Cortex of kidney (tissue), 1 donor: Measurements from ENCODE around the gene SDK1.

ENCODE experiments used
- DNase-seq: peaks from one replicate; lab custom pipeline; 2025; lab: John Stamatoyannopoulos, UW

The SDK1 gene

DNA sequence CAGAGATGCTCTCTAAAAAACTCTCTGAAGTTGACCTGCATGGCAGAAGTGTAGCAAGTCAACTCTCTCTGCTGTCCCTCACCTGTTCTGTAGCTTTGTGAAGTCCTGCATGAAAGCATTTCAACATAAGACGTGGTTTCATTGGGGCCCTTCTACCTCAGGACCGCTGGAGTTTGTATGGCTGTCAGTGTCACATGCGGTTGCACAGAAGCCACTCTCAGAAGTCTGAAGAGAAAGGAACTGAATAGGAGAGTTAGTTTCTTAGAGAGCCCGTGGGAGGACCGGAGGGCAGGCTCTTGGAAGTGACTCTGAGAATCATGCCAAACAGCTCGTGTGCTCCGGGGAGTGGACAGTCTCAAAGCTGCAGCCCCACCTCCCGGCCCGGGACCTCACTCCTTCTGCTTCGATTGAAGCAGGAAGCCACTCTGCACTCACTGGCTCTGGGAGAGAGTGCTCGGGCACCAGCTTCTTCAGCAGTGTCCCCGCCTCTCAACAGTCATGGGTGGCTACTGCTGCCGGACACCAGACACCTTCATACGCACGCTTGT is 486.7 kb downstream of the SDK1 start:
- no peak for DNase-seq

DNA sequence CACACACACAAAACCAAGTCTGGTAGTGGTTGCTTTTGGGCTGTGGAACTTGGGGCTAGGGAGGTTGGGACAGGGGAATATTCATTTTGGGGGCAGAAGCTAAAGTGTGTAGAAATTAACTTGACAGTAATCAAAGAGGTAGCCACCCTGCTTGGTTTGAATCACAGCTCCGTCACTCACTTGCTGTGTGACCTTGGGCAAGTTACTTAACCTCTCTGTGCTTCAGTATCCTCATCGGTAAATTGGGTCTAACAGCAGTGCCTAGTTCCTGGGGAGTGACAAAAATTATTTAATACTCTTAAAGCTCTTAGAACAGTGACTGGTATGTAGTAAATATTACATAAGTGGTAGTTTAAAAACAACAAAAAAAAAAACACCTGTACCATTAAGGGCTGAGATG is 489.8 kb downstream of the SDK1 start:
- no peak for DNase-seq

DNA sequence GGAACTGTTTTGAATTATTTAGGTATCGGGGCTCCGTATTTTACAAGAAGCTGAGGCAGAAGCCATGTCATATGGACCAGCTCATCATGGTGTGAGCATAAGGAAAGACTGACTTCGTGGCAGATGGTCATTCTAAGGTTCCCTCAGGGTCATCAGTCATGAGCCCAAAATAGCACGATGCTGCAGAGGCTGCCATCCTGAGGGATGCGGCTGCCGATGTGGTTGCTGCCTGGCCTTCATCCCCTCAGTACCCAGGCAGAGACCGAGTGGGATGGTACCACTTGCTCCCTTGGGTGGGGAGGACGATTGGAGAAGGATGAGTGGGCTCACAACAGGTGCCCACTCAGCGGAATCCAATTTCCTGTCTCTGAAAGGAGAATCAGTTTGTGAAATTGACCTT is 490.3 kb downstream of the SDK1 start:
- no peak for DNase-seq

- no peak for DNase-seq
Observed at GRCh38 chr7:3795141-3795540, 494.1 kb downstream of the SDK1 start.

DNA sequence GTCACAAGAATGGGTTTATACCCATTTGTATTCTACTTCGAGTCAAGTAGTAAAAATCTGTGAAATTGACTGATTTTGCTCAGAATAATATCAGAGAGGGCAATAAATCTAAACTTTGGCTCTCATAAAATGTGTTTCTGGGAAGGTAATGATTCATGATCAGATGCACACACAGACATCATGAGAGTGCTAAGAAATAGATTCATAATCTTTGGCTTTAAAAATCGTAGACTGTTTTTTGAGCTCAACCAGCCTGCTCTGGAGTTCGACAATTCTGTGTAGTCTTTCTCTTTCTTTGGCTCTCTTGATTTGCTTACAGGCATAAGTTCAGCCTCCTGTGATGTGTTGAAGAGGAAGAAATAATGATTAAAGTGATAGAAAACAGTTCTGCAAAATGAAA is 494.7 kb downstream of the SDK1 start:
- no peak for DNase-seq

GRCh38 chr7:3805151-3805550 is 504.1 kb downstream of the SDK1 start:
- no peak for DNase-seq

GRCh38 chr7:3806516-3806915 is 505.5 kb downstream of the SDK1 start:
- no peak for DNase-seq

GRCh38 chr7:3807824-3808223 is 506.8 kb downstream of the SDK1 start:
- no peak for DNase-seq

DNA sequence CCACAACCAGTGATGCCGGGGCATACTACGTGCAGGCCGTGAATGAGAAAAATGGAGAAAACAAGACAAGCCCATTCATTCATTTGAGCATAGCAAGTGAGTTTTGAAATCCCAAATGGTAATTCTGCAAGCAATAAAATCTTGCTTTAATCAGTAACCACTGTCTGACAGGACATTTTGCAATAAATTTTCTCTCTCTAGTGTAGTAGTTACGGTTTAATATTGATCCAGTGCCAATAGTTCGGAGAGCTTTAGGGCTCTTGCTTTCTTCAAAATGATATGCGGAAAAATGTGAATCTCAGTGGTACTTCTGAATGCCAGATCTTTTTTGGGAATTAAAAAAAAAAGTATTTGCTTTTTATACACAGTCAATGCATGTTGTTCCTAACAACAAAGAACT is 520.4 kb downstream of the SDK1 start:
- DNase-seq: no peak

DNA sequence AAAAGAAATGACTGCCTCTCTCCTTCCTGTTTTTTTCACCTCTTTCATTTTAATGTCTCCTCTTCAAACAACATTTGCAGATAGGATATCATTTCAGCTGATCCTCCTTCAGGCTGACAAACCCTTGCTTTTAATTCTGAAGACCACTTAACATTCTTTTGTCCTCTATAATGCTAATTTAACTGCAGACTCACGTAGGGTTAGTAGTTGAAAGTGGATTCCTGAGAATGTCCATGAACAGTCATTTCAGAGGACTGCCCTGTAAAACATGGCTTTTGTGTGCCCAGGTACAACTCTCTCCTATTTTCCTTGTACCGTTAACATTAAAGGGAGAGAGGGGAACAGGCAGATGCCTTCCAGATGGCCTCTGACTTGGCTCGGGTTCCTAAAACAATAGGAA is 524.4 kb downstream of the SDK1 start:
- DNase-seq: no peak

GRCh38 chr7:3832199-3832598 is 531.1 kb downstream of the SDK1 start:
- DNase-seq: no peak

DNA sequence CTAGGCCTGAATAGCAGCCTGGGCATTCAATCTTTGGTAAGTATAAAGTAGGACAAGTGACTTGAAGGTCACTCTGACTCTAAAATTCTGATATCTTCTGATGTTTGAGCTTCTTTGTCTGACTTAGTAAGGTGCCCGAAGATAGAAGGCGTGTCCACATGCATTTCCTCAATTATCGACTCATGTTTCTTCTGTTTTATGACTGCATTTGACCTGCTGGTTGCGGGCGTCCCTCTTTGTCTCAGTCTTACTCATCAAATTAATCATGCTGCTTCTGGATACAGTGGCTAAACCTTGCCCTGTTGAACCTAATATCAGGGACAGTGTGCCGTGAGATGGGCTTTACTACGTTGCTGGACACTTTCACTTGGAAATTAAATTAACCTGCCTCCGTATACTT is 534.1 kb downstream of the SDK1 start:
- DNase-seq: no peak

- DNase-seq: no peak
Observed at GRCh38 chr7:3836855-3837254, 535.8 kb downstream of the SDK1 start.

DNA sequence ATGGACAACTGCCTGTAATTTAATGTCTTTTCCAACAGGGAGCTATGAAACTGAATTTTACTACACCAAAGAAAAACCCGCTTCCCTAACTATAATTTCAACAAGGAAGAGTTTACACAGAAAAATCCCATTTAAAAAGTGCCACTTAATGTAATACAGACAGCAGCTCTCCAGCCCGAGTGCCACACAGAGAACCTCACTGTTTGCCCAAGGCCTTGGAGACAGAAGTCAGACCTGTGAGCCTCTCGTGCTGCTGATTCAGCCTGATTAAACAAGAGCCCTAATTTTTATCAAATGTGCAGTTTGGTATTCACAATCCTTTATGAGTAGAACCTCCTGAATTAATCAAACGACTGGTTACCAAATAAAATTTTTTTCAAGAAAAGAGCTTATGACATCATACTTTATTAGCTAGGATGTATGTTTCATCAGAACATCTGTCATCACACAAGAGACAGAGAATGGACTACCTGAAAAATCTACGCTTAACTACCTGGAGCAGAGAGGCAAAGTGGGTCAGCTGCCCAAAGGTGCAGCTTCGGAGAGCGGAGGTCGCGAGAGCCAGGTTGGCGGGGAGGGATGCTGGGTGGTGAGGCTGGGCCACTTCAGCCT is 543.6 kb downstream of the SDK1 start:
- DNase-seq: no peak

DNA sequence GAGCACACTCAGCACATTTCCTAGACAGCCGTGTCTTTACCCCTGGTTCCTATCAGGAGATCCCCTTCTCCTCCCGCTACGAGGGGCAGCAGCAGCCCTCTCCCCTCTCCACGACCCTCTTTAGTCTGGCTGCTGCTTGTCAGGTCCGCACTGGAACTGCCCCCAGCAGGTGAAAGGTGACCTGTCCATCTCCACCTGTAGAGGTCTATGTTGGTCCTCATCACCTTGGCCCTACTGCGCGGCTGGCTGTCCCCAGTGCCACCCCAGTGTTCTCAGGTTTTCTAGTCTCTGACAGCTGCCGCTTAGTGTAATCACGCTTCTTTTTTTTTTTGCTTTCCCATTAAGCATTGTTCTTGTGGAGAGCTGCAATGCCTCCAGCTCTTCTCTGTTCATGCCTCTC is 545.7 kb downstream of the SDK1 start:
- DNase-seq: no peak

- DNase-seq: no peak
Observed at GRCh38 chr7:3847336-3847735, 546.3 kb downstream of the SDK1 start.

GRCh38 chr7:3859431-3859830 is 558.4 kb downstream of the SDK1 start:
- no peak for DNase-seq

- no peak for DNase-seq
Observed at GRCh38 chr7:3860932-3861331, 559.9 kb downstream of the SDK1 start.

GRCh38 chr7:3861386-3861785 is 560.3 kb downstream of the SDK1 start:
- no peak for DNase-seq

- DNase-seq: no peak
Observed at GRCh38 chr7:3861941-3862340, 560.9 kb downstream of the SDK1 start.

GRCh38 chr7:3862774-3863173 is 561.7 kb downstream of the SDK1 start:
- no peak for DNase-seq

DNA sequence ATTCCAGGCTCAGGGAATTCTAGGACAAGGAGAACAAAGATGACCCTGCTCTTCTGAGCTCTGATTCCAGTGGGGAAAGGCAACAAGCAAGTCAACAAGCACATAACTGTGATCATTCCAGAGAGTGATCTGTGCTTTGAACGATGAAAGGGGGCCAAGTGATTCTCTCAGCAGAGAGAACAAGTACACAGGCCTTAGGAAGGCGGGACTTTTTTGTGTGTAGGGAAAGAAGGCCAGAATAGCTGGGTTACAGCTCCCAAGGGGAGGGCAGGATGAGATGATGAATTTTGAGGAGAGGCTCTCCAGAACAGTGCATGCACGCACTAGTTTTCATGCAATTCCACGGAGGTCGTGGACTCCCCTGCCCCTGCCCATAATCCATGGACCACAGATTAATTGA is 565.2 kb downstream of the SDK1 start:
- DNase-seq: no peak

DNA sequence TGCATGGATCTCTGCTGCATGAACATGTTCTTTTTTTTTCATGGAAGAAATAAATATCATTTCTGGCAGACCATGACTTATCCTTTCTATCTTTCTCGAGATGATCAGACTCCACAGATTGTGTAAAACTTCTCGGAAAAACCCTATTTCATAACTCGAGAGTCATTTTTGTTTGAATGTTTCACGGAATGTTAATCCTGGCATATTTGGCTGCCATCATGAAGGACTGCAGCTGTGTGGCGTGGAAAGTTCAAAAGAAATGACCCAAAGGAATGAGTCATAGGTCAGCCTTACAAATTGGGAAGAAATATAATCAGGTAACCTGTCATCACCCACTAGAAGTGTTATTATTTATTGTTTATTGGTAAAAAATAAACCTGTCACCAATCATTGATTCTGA is 566.8 kb downstream of the SDK1 start:
- no peak for DNase-seq

DNA sequence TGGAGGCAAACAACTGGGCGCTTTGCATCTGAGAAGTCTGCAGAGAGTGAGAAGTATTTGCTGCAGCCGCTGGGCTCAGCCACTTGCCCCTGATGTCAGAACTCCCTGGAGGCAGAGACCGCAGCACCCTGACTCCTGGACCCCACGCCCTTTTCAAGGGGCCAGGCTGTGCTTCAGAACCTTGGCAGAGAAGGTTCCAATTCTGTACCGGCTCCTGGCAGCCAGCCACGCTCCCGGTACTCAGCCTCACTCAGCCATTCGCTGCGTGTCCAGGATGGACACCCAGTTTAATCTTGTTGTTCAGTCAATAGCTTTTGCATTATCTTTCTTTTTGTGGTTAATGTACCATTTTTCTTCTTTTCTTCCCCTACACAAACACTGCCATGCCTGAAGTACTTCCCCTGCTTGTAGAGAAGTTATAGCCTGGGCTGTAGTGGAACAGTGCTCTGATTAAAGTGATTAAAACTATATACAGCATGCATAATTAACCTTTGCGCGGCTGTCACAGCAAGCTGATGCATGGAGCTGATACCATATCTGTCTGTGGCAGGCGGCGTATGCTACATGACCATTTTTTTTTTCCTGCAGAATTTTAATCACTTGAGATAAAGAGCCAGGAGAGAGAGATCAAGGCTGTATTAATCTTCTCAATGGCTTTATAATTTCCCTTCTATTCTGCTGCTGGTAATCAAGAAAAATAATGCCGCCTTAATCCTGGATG is 578.5 kb downstream of the SDK1 start:
- no peak for DNase-seq
